Duodenal mucosa (tissue), 2 donors: ENCODE data around the gene WDFY3.

Experiments
- H3K27ac ChIP-seq: one replicate; pipeline ENCODE4 v1.7.0; 2013; ENCODE audit warnings: low read depth, low read length
- H3K27me3 ChIP-seq, 2 donors: one replicate each; pipeline ENCODE4 v1.7.0; 2013; ENCODE audit warnings: low read length in 2 of 2, control low read depth in 1 of 2; ENCODE audit not compliant: insufficient read depth in 2 of 2, control insufficient read depth in 1 of 2
- H3K36me3 ChIP-seq, 2 donors: one replicate each; pipeline ENCODE4 v1.7.0; 2013; ENCODE audit warnings: low read length in 2 of 2, control low read depth in 1 of 2; ENCODE audit not compliant: insufficient read depth in 2 of 2, control insufficient read depth in 1 of 2
- H3K4me1 ChIP-seq, 2 donors: one replicate each; pipeline ENCODE4 v1.7.0; 2013; ENCODE audit warnings: low read length in 2 of 2, control low read depth in 1 of 2; ENCODE audit not compliant: insufficient read depth in 2 of 2, control insufficient read depth in 1 of 2
- H3K4me3 ChIP-seq, 2 donors: one replicate each; pipeline ENCODE4 v1.7.0; 2013; ENCODE audit warnings: low read length in 2 of 2, low read depth in 1 of 2
- H3K9ac ChIP-seq, 2 donors: one replicate each; pipeline ENCODE4 v1.7.0; 2013; ENCODE audit warnings: low read length in 2 of 2, low read depth in 1 of 2
- H3K9me3 ChIP-seq, 2 donors: one replicate each; pipeline ENCODE4 v1.7.0; 2013; ENCODE audit warnings: low read length in 2 of 2, control low read depth in 1 of 2; ENCODE audit not compliant: control insufficient read depth in 1 of 2

WDFY3 gene

GRCh38 chr4:84897516-84897915, 69.0 kb downstream of the WDFY3 start:
- Histone ChIP-seq H3K27me3 (no peaks in the 10 kb centered on the region), H3K4me1 (no peaks in the 10 kb centered on the region), H3K27ac (no peak overlapping the region), H3K9me3 (no peaks in the 10 kb centered on the region), H3K36me3 (peaks cover 0 to 3% of the 10 kb centered on the region in 2 donors), H3K4me3 (no peak overlapping the region), H3K9ac (no peak overlapping the region)

- Histone ChIP-seq H3K27me3 (no peaks in the 10 kb centered on the region), H3K4me3 (no peak overlapping the region), H3K27ac (no peak overlapping the region), H3K4me1 (no peaks in the 10 kb centered on the region), H3K9ac (no peak overlapping the region), H3K36me3 (no peaks in the 10 kb centered on the region), H3K9me3 (no peaks in the 10 kb centered on the region)
Observed at GRCh38 chr4:84895283-84895682, 71.2 kb downstream of the WDFY3 start.

GRCh38 chr4:84894621-84895020, 71.9 kb downstream of the WDFY3 start:
- Histone ChIP-seq H3K9ac (no peak overlapping the region), H3K4me3 (no peak overlapping the region), H3K27me3 (no peaks in the 10 kb centered on the region), H3K27ac (no peak overlapping the region), H3K4me1 (no peaks in the 10 kb centered on the region), H3K9me3 (no peaks in the 10 kb centered on the region), H3K36me3 (no peaks in the 10 kb centered on the region)

DNA sequence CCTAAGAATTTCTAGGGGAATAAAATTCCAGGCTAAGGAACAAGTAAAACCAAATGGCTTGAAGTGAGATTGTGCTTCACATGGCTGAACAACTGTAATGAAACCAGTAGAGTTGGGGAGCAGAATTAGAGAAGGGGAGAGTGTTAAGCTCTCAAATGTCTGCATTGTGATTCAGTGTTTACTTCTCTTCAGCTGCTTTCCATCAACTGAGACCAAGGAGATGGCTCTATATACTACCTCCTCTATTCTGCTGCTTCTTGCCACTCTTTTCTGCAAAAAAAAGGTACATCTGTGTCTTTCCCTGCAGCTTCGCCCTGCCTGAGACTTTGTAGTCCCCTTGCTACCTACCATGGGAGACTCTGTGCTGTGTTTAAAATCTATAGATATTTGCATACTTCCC, 73.5 kb downstream of the WDFY3 start:
- Histone ChIP-seq H3K4me3 (no peak overlapping the region), H3K27me3 (no peaks in the 10 kb centered on the region), H3K27ac (no peak overlapping the region), H3K9ac (no peak overlapping the region), H3K4me1 (no peaks in the 10 kb centered on the region), H3K9me3 (no peaks in the 10 kb centered on the region), H3K36me3 (no peaks in the 10 kb centered on the region)

GRCh38 chr4:84887824-84888223, 78.7 kb downstream of the WDFY3 start:
- Histone ChIP-seq H3K27me3 (no peaks in the 10 kb centered on the region), H3K9ac (no peak overlapping the region), H3K4me3 (no peak overlapping the region), H3K9me3 (no peaks in the 10 kb centered on the region), H3K4me1 (no peaks in the 10 kb centered on the region), H3K36me3 (no peaks in the 10 kb centered on the region), H3K27ac (no peak overlapping the region)

DNA sequence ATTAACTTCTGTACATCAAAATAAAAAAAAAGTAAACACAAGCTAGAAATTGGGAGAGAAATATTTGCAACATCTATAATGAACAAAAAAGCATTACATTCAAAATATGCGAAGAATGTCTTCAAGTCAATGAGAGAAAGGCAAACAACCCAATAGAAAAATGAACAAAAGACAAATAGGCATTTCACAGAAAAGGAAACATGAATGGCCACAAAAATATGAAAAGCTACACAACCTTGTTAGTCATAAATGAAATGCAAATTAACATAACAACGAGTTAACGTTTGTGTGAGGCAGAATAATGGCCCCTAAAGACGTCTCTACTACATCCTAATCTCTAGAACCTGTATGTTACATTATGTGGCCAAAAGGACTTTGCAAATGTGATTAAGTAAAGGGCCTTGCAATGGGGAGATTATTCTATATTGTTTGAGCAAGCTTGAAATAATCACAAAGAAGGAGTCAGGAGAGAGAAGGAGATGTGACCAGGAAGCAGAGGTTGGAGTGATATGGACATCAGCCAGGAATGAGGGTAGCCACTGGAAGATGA, 86.8 kb downstream of the WDFY3 start:
- Histone ChIP-seq H3K9ac (no peak overlapping the region), H3K4me1 (no peaks in the 10 kb centered on the region), H3K9me3 (no peaks in the 10 kb centered on the region), H3K4me3 (no peak overlapping the region), H3K27ac (no peak overlapping the region), H3K36me3 (peaks cover 0 to 4% of the 10 kb centered on the region in 2 donors), H3K27me3 (no peaks in the 10 kb centered on the region)

DNA sequence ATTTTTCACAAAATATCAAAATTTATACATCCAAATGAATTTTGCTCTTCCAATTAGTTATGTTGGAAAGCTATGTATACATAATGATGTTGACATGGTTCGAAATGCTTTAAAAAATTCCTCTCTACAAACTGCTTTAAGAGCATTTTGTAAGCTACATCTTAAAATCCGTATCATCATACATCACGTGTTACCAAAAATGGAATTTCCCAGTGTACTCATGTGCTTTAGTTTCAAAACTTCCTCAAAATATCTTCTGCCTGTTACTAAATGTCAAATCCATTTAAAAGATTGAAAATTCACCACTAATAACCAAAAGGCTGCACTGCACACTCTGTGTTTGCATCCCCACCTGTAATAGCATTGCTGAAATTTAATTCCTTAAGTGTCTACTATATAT, 87.9 kb downstream of the WDFY3 start:
- H3K9me3 ChIP-seq = no peaks in the 10 kb centered on the region
- H3K27ac ChIP-seq = no peak overlapping the region
- H3K36me3 ChIP-seq = peaks cover 0 to 4% of the 10 kb centered on the region in 2 donors
- no peak overlapping the region for H3K4me3 ChIP-seq
- no peaks in the 10 kb centered on the region for H3K27me3 ChIP-seq
- H3K4me1 ChIP-seq = no peaks in the 10 kb centered on the region
- H3K9ac ChIP-seq = no peak overlapping the region

DNA sequence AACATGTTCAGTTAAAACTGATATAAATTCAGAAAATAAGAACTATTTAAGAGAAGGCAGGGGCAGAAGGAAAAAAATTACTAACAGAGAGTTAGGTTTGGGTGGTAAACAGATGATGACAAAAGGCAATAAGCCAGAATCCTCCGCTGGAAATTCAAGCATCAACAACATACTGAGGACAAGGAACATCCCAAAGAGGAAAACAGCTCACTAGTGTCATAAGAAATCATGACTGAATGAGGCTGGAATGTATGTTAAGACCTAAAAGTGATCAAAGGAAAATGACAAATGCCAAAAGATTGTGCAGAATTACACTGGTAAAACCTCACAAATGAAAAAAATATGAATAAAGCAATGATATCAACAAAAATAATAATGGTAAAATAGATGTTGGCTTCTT, 88.4 kb downstream of the WDFY3 start:
- H3K36me3 ChIP-seq = peaks cover 0 to 4% of the 10 kb centered on the region in 2 donors
- no peak overlapping the region for H3K9ac ChIP-seq
- H3K27ac ChIP-seq = no peak overlapping the region

DNA sequence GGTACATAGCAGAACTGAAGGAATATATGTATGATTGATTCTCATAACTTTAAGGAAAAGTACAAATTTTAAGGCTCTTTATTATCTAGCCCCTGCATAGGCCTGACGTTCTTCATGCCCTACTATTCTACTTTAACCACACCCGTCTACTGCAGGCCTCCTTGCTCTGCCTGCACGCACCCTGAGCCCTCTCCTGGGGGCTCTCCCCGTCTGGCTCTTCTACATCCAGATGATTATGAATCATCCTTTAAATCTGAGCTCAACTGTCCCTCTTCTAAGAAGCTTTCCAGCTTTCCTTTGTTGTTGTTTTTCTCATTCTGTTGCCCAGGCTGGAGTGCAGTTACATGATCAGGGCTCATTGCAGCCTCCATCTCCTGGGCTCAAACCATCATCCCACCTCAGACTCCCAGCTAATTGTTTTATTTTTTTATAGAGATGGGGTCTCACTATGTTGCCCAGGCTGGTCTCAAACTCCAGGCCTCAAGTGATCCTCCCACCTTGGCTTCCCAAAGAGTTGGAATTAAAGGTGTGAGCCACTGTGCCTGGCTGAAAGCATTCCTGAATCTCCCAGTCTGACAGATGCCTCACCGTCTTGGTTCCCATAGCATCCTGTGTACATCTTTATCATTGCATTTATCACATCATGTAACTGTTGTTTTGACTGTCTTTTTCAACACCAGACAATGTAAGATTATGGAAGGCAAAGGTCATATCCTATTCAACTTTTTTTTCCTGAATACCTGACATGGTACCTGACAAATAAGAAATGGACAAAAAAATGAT, 89.2 kb downstream of the WDFY3 start:
- Histone ChIP-seq H3K36me3 (peaks cover 0 to 4% of the 10 kb centered on the region in 2 donors), H3K9ac (no peak overlapping the region)

More for the DNA sequence above, 88.4 kb downstream of the WDFY3 start:
- Histone ChIP-seq H3K4me1 (no peaks in the 10 kb centered on the region), H3K4me3 (no peak overlapping the region), H3K27me3 (no peaks in the 10 kb centered on the region), H3K9me3 (no peaks in the 10 kb centered on the region)

GRCh38 chr4:84875636-84876371, 90.7 kb downstream of the WDFY3 start:
- peaks cover 0 to 4% of the 10 kb centered on the region in 2 donors for H3K36me3 ChIP-seq
- no peaks in the 10 kb centered on the region for H3K4me1 ChIP-seq
- H3K27me3 ChIP-seq = no peaks in the 10 kb centered on the region
- H3K9ac ChIP-seq = no peak overlapping the region
- H3K27ac ChIP-seq = no peak overlapping the region
- no peaks in the 10 kb centered on the region for H3K9me3 ChIP-seq
- no peak overlapping the region for H3K4me3 ChIP-seq

More for the DNA sequence above, 89.2 kb downstream of the WDFY3 start:
- Histone ChIP-seq H3K27me3 (no peaks in the 10 kb centered on the region), H3K27ac (no peak overlapping the region), H3K9me3 (no peaks in the 10 kb centered on the region), H3K4me1 (no peaks in the 10 kb centered on the region), H3K4me3 (no peak overlapping the region)
